GM06990 (cell line): ENCODE data around the gene NKX2-4.

Experiments used
- DNase-seq: peaks from one replicate; pipeline ENCODE4 v3.0.0-alpha.2; 2011; ENCODE audit not compliant: insufficient read length; ENCODE audit errors: extremely low read depth
- H3K27me3 ChIP-seq: replicated peaks from 2 replicates; pipeline ENCODE4 v1.6.0; 2011; ENCODE audit warnings: low read length; ENCODE audit not compliant: control insufficient read depth, insufficient read depth
- H3K36me3 ChIP-seq: 2 replicates; pipeline ENCODE4 v1.5.1; 2011; ENCODE audit warnings: low read length; ENCODE audit not compliant: control insufficient read depth, insufficient read depth
- H3K4me3 ChIP-seq: replicated peaks from 2 replicates; pipeline ENCODE4 v1.5.1; 2011; ENCODE audit warnings: low read depth, mild to moderate bottlenecking, control low read depth, low read length
- TF ChIP-seq, protein P1 (sequence below): IDR thresholded peaks from 2 replicates; pipeline ENCODE4 v1.5.1; 2011; ENCODE audit warnings: low read length, control low read depth, mild to moderate bottlenecking, inconsistent platforms; ENCODE audit not compliant: insufficient read depth, poor library complexity, severe bottlenecking

Gene NKX2-4

DNA sequence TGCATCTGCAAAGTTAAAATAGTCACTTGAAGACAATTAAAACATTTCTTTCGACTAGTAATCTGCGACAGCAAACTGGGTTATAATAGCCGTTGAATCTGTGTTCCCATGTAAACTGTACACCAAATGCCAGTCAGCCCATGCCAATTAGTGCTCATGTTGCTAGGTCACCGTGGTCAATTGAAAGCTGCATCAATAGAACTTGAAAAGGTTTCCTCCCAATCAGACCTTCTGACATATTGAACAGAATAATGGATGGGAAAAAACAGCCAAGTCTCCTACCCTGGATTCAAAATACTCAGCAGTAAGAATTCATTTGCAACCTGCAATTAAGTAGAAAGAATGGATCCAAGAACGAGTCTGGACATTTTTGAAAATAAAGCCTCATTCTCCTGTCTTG, 11.2 kb downstream of the NKX2-4 start:
- Histone ChIP-seq H3K36me3 (peaks cover 3% of the 10 kb centered on the region), H3K4me3 (no peak overlapping the region), H3K27me3 (no peaks in the 10 kb centered on the region)
- no peak for DNase-seq
- TF ChIP-seq, protein P1, sequence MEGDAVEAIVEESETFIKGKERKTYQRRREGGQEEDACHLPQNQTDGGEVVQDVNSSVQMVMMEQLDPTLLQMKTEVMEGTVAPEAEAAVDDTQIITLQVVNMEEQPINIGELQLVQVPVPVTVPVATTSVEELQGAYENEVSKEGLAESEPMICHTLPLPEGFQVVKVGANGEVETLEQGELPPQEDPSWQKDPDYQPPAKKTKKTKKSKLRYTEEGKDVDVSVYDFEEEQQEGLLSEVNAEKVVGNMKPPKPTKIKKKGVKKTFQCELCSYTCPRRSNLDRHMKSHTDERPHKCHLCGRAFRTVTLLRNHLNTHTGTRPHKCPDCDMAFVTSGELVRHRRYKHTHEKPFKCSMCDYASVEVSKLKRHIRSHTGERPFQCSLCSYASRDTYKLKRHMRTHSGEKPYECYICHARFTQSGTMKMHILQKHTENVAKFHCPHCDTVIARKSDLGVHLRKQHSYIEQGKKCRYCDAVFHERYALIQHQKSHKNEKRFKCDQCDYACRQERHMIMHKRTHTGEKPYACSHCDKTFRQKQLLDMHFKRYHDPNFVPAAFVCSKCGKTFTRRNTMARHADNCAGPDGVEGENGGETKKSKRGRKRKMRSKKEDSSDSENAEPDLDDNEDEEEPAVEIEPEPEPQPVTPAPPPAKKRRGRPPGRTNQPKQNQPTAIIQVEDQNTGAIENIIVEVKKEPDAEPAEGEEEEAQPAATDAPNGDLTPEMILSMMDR = no peak

DNA sequence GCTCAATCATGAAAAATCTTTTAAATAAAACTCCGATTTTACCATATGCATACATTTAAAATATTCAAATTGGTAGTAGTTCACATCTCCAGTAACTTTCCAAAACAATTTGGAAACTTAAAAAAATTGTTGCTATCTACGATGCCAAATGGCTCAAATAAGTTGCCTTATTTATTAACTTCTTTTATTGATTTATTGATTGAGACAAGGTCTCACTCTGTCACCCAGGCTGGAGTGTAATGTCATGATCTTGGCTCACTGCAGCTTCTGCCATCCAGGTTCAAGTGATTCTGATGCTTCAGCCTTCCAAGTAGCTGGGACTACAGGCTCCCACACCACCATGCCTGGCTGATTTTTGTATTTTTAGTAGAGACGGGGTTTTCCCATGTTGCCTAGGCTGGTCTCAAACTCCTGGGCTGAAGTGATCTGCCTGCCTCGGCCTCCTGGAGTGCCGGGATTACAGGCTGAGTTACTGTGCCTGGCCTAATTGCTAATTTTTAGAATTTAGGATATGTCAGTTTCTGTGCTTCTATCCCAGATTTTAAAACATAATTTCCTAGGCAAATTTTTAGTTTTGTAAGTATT, 12.9 kb downstream of the NKX2-4 start:
- no peaks in the 10 kb centered on the region for H3K27me3 ChIP-seq
- no peak for DNase-seq
- H3K36me3 ChIP-seq = peaks cover 3% of the 10 kb centered on the region
- H3K4me3 ChIP-seq = no peak overlapping the region
- TF ChIP-seq, protein P1 = no peak

DNA sequence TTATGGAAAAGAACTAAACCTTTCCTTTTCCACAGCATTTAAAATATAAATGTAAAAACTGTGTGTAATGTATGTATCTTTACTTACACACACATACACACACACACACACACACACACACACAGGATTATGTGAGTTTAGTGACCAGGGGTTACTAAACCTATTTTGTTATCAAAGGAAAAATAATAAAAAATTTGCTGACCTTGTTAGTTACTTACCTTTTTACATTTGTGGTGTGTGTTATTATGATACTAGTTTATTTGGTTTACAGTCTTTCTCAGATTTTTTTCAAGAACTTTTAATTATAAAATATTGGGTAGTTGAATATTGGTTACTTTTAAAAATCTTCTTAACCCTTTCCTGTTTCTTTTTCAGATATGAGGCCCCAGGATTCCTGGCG, 15.7 kb downstream of the NKX2-4 start:
- TF ChIP-seq, protein P1 = no peak

DNA sequence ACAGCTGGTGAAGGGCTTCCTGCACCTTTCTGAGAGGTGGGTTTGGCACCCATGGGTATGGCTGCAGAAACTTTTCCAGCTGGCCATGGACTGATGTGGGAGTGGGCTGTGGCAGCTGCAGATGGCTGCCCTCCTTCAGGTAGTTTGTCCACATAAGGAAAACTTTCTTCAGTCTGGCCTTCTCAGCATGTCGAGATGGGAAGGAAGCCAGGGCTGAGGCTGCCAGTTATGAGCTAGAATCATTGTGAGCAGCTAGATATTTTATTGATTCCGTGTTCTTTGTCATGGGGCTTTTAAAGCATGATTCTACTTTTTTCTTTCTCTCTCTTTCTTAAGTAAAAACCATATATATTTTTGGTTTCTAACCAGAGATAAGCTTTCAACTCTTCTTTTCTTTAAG, 16.6 kb downstream of the NKX2-4 start:
- Histone ChIP-seq H3K27me3 (no peaks in the 10 kb centered on the region), H3K36me3 (peaks cover 2% of the 10 kb centered on the region), H3K4me3 (no peak overlapping the region)
- TF ChIP-seq, protein P1 = no peak
- no peak for DNase-seq

More for the DNA sequence above, 15.7 kb downstream of the NKX2-4 start:
- no peak for DNase-seq
- Histone ChIP-seq H3K27me3 (no peaks in the 10 kb centered on the region), H3K4me3 (no peak overlapping the region), H3K36me3 (peaks cover 2% of the 10 kb centered on the region)

DNA sequence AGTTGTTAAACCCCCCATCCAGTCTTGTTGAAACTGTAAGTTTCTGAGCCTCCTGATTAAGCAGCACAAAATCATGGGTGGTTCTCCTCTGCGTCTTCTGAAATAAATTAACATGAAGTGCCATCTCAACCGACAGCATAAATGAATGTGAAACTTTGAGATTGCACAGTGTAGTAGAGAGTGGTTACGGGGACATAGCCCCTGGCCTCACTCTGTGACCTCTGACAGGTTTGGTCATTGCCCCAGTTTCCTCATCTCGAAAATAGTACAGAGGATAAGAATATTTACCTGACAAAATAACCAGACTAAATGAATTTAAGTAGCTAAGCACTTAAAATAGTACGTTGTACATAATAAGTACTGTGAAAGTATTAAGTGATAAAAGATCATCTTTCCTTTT, 19.1 kb downstream of the NKX2-4 start:
- no peak for DNase-seq
- H3K36me3 ChIP-seq = peaks cover 2% of the 10 kb centered on the region
- H3K4me3 ChIP-seq = no peak overlapping the region
- H3K27me3 ChIP-seq = no peaks in the 10 kb centered on the region
- TF ChIP-seq, protein P1 = no peak

DNA sequence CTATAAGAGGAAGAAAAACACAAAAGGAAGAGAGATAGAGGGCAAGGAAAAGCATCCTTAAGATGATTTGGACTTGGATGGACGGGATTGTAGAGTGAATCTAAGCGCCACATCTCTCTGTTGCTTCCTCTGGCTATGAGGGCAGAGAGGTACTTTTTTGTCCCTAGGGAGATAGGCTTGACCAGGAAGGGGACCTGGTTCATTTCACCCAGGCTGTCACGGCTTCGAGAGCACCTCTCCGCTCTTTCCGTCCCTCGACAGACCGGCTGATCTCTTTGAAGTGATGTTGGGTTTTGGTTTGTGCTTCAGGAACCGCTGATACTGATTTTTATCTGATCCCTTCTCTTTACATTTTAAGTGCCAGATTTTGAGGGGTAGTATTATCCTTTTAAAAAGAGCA, 19.6 kb downstream of the NKX2-4 start:
- H3K36me3 ChIP-seq = peaks cover 2% of the 10 kb centered on the region
- no peak overlapping the region for H3K4me3 ChIP-seq
- TF ChIP-seq, protein P1 = no peak
- H3K27me3 ChIP-seq = no peaks in the 10 kb centered on the region
- no peak for DNase-seq
